AG09309 (cell line): ENCODE data around the gene NUP54.
A peak's percentile ranks its signal among the peaks of the same experiment; 100 is the strongest.

Source experiments
- DNase-seq: peaks from one replicate; pipeline ENCODE4 v3.0.0-alpha.2; 2010; ENCODE audit warnings: low read depth
- H3K4me3 ChIP-seq: 2 replicates; pipeline ENCODE4 v1.5.1; 2011; ENCODE audit warnings: mild to moderate bottlenecking, low read depth, low read length, moderate library complexity; ENCODE audit not compliant: control insufficient read depth
- CTCF ChIP-seq: IDR thresholded peaks from 2 replicates; pipeline ENCODE4 v1.5.1; 2011; ENCODE audit warnings: mild to moderate bottlenecking, low read depth, low read length, inconsistent platforms; ENCODE audit not compliant: insufficient read depth, control insufficient read depth; ENCODE audit errors: missing control alignments

The NUP54 gene

DNA sequence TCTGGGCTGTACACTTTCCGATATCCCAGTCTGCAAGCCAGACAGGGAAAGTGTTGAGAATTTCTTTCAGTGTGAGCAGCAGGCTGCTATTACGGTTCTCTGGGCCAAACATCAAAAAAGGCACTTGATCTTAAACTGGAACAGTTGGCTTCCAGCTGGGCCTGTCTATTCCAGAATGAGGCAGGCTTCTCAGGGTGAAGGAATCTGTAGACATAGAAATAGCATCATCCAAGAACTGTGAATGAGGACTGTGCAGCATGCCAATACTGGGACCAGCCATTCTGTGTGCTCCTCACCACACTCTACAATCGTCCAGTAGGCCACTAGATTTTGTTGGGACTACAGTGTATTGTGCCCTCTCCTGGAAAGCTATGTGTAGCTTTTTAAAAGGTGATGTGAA, 42.5 kb downstream of the NUP54 start:
- no peak for DNase-seq
- no peak for TF ChIP-seq CTCF
- H3K4me3 ChIP-seq = no peak overlapping the region

GRCh38 chr4:76096076-76096475, 52.1 kb downstream of the NUP54 start:
- no peak overlapping the region for H3K4me3 ChIP-seq
- TF ChIP-seq CTCF = no peak
- DNase-seq = no peak

DNA sequence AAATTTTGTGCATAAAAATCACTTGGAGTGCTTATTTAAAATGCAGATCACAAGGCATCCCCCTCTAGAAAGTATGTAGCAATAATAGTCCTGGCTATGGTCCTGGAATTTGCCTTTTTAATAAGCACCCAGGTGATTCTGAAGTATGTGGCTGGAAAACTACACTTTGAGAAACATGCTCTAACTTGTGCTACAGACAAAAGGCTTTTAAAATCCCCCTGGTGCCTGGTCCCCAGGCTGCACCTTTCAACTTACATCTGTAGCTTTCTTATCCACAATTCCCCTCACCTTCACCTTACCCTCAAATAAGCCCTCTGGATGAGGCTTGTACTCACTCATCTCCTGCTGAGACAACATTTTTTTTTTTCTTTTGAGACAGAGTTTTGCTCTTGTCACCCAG, 52.6 kb downstream of the NUP54 start:
- DNase-seq = no peak
- H3K4me3 ChIP-seq = no peak overlapping the region
- TF ChIP-seq CTCF = no peak

GRCh38 chr4:76091052-76091451, 57.1 kb downstream of the NUP54 start:
- no peak overlapping the region for H3K4me3 ChIP-seq
- no peak for TF ChIP-seq CTCF
- no peak for DNase-seq

- TF ChIP-seq CTCF = no peak
- peak; percentile 74 for DNase-seq
- no peak overlapping the region for H3K4me3 ChIP-seq
Measured at GRCh38 chr4:76090241-76090691, 57.9 kb downstream of the NUP54 start.

DNA sequence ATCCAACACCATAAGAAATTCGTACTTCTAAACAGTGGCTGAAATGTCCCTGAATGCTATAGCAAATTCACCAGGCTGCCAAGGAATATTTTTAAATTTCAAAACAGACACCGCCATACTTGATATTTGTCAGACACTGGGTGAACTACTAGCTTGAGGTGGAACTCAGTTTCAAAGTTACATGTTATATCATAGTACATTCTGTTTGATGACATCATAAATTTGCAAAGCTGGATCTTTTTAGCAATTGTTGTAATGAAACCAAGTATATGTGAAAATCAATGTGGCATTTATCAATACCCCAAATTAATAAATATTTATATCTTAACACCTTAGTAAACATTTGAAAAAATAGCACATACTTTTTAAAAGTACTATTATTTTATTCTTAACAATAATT, 59.5 kb downstream of the NUP54 start:
- no peak for TF ChIP-seq CTCF
- no peak overlapping the region for H3K4me3 ChIP-seq
- no peak for DNase-seq
